ENCODE measurements around the gene RABGAP1.

RABGAP1 gene

DNA sequence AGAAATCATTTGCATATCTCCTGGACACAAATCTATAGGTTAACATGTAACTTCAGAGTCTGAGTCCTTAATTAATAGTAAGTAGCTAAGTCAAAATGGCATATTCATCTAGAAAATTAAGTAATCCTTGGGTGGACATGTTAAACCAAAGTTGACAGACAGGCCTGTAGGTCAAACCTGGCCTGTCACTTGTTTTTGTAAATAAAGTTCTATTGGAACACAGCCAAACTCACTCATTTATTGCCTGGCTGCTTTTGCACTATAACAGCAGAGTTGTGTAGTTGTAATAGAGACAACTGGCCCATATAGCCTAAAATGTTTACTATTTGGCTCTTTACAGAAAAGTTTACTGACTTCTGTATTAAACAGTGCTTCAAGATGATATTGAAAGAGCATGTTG is 68.1 kb downstream of the RABGAP1 start:
- DNase-seq (ENCODE audit: low read depth in 2 of 2), result no peak

DNA sequence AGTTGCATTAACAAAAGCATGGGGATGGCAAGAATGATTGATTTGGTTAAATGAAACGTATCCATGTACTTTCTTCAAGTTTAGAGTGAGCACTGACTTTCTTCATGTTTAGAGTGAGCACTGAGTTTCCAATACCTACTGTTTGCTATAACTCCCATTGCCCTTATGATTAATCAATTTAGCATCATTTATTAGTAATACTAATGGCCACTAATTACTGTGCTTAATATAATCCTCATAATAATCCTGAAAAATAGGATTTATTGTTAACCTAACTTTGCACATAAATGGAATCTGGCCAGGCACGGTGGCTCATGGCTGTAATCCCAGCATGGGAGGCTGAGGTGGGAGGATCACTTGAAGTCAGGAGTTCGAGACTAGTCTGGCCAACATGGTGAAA is 70.6 kb downstream of the RABGAP1 start:
- DNase-seq (ENCODE audit: low read depth in 2 of 2), result no peak

DNA sequence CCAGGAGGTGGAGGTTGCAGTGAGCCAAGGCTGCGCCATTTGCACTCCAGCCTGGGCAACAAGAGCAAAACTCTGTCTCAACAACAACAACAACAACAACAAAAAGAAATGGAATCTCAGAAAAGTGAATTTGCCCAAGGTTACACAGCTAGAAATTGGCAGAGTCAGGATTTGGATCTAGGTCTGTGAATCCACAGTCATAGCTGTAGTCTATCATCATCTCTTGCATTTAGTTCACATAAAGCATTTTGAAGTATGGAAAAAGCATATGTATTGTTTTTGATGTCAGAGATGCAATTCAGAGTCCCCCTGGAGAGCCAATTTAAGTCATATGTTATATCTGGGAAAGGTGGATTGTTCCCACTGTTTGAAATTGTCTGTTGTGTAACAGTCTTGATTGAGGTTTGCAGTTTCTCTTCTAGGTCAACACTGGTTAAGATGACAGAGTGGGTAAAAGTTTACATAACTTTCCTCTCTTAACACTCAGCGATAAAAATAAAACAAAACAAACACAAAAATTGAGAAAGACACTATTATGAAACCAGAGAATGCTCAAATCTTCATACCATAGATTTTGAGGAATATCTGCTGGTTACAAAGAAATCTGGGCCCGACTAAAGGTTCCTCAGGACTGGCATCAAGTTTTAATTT is 71.2 kb downstream of the RABGAP1 start:
- no peak for DNase-seq (ENCODE audit: low read depth in 2 of 2)

DNA sequence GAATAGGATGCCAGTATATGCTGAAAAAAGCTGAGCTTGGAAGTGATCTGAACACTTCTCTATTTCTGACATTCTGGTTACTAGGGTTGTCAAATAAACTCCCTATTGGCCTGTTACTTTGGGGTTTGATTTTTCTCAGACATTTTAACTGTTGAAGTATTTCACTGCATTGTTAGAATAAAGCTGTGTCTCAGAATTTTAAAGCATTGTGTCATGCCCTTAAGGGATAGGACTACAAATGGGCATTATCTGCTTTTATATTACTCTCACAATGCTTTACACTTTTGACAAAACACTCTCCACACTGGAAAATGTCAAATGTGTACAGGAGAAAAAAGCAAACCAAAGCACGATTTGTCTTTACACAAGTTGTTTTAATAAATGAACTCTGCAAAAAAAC is 75.8 kb downstream of the RABGAP1 start:
- DNase-seq (ENCODE audit: low read depth in 2 of 2), result no peak

DNA sequence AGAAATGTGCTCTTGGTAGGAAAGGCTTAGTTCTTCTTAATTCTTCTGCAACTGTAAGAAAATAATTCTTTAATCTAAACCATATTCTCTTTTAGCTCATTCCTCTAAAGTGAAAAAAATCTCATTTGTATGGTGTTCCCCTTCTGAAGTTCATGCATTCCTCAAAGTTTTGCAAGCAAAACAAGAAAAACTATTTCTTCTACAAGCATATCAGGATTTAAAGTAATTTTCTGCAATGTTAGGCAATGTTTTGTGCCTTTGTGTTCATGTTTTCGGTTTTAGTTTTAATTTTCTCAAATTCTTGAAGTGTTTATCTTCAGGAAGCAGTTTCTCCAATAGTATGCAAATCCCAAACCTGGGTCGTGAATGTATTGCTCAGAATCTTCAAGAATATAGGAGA is 80.0 kb downstream of the RABGAP1 start:
- no peak for DNase-seq (ENCODE audit: low read depth in 2 of 2)

DNA sequence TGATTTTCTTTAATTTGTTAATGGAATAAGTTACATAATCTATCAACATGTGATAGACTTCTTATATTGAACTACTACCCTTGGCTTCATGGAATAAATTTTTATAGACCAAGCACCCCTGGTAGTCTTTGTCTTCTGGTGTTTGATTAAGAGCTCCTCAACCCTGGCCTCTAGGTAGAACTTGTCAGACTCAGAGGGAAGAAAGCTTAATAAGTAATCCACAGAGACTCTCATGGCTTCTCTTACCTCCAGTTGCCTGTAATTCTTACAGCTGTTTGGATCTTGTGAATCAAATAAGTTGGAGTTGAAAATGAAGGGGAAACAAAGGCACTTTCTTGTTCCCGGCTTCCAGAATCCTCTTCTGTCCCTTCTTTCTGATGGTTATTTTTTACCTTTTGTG is 85.6 kb downstream of the RABGAP1 start:
- no peak for DNase-seq (ENCODE audit: low read depth in 2 of 2)

DNA sequence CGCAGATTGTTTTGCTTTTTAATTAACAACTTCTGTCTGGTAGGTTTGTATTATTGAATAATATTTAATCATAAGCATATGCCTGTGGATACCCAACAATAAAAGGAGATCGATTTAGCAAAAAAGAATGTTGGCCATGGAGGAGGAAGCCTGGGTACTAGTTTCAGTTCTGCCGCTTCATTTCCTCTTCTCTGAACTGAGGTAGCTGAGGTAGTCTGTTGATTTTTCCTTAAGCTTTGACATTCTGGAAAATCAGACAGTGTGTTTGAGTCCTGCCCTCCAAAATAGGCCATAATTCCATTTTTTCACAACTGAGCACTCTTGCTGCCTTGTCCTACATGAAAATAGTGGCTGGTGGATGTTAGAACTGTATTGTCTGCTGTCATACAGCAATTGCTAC is 86.7 kb downstream of the RABGAP1 start:
- DNase-seq (ENCODE audit: low read depth in 2 of 2), result no peak

DNA sequence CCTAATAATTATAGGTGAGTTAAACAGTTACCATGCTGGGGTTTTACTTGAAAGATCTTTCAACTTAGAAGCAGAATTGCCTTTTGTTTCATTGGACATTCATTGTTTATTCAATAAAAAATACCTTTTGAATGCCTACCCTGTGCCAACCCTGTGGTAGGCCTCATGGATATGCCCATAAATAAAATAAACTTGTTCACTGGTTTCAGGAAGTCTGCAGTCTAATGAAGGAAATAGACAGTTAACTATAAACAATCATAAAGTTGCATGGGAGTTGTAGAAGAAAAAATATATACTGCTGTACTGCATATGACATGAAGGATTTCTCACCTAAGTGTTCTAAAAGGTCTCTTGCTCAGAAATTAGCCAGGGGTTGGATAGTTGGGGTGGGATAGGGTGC is 87.3 kb downstream of the RABGAP1 start:
- DNase-seq (ENCODE audit: low read depth in 2 of 2), result no peak

DNA sequence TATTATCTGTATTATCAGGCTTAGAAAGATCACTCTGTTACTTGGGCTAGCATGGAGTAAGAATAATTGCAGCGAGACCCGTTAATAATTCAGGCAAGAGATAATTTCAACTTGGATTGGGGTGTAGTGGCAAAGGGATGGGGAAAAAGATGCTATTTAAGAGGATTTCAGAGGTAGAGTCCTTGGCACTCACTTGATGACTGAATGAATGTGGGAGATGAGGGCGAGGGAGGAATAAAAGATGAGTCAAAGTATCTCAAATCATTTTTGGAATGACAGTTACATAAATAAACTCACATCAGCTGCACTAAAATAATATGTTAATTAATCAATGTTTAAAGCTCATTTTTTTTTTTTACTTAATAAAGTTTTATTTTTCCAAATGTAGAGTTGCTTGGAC is 88.2 kb downstream of the RABGAP1 start:
- DNase-seq (ENCODE audit: low read depth in 2 of 2), result no peak

DNA sequence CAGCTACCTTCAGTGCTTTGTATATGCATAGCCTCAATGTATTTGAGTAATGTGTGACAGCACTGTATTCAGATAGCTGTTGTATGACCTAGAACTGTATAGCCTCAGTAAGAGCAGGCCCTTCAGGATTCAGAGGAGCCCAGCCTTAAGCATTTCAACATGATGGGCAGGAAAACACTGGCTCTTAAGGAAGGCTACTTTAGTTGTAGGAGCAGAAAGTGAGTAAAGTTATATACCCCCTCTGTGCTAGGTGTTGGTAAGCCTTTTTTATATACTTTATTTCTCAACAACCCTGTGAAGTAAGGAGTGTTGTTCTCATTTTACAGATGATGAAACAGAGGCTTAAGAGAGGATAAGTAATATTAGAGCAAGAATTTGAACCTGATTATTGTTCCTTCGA is 91.1 kb downstream of the RABGAP1 start:
- no peak for DNase-seq (ENCODE audit: low read depth in 2 of 2)

DNA sequence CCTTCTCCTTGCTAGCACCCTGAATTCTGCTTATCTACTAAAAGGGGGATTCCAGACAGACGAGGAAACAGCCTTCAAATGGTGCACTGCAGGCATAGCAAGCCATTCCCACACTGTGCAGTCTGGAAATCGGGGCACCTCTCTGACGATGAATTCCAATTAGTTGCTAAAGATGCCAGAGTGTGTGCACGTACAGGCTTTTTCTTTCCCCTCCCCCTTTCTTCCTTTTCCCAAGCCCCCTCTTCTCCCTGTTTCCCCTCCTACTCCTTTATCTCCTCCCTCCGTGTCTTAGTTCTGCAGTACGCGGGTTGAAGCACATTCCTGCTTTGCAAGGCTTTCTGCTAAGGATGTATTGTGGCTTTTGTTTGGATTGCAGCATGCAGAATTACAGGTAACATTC is 92.5 kb downstream of the RABGAP1 start, which contains the start of gene GPR21:
Gene GPR21, plus strand, starts transcription at position 316 of the 400 bp plus-strand sequence. CDS start 900 bp downstream, outside the sequence.
- no peak for DNase-seq (ENCODE audit: low read depth in 2 of 2)

DNA sequence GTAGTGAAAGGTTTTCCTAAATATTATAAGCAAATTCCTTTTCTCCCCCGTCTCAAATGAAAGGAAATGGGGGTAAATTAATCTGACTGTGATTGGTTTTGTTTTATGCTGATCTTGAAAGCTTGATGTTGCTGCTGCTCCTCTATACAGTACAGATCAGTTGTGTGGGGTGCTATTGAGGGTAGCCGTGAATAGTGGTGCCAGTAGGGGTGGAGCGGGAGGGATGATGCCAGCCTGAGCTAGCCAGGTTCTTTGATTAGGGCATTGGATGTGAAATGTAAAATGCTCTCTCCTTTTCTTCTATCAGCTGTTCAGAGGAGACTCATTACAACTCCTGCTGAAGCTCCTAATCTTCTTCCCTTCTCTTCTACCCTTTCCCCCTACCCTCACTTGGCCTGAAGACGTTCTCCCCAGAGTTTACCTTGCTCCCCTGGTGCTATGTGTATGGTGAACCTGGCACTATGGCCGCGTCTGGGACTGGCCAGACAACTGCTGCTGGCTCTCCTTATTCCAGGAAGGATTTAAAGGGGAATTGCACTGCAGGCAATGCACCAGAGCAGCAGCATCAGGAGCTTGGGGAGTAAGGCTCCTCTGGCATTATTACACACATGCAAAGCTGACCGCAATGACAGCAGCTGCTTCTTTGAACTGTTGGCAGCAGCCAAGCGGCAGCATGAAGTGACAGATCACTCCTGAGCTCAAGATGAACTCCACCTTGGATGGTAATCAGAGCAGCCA is 93.2 kb downstream of the RABGAP1 start:
- DNase-seq (ENCODE audit: low read depth in 2 of 2), result no peak

DNA sequence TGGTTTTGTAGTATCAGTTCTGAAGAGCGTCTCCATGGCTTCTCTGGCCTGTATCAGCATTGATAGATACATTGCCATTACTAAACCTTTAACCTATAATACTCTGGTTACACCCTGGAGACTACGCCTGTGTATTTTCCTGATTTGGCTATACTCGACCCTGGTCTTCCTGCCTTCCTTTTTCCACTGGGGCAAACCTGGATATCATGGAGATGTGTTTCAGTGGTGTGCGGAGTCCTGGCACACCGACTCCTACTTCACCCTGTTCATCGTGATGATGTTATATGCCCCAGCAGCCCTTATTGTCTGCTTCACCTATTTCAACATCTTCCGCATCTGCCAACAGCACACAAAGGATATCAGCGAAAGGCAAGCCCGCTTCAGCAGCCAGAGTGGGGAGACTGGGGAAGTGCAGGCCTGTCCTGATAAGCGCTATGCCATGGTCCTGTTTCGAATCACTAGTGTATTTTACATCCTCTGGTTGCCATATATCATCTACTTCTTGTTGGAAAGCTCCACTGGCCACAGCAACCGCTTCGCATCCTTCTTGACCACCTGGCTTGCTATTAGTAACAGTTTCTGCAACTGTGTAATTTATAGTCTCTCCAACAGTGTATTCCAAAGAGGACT is 94.2 kb downstream of the RABGAP1 start:
- DNase-seq (ENCODE audit: low read depth in 2 of 2), result no peak

DNA sequence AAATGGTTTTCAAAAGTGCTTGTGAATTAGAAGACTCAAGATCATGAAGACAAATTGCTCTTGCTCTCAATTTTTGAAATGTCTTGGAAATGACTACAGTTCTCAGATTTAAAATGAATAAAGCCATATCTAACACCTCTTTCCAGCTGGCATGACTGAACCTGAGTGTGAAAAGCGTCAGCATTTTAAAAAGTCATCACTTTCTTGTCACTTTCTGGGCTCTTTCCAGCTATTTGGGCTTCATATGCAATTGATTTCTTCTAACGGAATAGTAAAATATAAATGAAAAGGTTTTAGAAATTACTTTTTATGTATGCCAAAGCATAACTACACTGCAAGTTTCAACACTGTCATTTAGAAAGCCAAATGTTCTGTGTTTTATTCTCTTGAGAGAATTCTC is 95.0 kb downstream of the RABGAP1 start:
- no peak for DNase-seq (ENCODE audit: low read depth in 2 of 2)

DNA sequence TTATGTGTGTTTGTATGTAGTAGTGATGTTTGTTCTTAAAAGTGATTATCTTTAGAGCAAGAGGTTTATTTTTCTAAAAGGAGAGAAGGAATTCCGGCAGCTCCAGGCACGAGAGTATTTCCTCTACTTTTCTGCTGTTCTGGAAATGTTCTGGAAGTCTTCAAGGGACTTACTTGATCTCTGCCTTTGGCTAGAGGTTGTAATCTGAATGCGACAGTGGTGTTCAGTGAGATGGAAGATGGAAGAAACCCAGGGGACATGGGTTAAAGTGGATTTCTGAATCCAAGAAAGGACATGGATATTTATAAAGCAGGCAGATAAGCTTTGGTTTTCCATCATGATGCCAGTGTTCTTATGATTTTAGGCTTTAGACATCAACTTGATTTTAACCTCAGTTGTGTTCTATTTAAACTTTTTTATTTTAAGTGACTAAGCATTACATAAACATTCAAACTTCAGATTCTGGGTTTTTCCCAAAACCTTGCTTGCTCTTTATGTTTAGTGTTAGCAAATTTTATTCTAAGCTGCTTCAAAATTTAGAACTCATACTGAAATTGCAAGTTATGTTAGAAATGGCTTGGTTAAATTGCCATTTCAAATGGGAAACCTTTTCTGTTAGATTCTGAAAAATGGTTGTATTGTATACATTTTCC is 96.2 kb downstream of the RABGAP1 start:
- DNase-seq (ENCODE audit: low read depth in 2 of 2), result no peak

DNA sequence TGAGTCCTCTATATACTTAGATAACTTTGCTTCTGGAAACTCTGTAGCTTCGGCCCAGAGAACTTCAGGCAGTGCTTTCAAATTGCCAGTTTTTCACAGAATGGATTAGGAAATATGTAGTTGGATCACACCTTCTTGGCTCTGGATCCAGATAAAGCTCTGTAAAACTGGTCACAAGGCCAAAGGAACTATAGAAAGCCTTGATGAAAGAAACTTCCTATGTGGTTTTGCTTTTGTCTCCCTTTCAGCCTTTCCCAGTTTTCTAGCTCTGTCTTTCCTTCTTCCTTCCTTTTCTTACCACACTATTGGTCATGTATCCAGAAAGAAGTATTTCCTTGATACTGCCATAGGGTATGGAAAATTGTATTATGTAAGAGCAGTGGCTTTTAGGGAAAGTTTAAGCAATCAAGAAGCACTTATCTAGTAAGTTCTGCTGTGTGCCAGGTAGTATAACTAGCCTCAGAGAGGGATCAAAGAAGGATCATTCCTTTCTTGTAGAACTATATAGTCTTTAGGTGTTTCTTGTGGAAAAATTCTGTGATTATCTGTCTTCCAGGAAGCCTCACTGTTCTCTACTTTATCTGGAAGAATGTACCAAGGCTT is 98.9 kb downstream of the RABGAP1 start:
- no peak for DNase-seq (ENCODE audit: low read depth in 2 of 2)

DNA sequence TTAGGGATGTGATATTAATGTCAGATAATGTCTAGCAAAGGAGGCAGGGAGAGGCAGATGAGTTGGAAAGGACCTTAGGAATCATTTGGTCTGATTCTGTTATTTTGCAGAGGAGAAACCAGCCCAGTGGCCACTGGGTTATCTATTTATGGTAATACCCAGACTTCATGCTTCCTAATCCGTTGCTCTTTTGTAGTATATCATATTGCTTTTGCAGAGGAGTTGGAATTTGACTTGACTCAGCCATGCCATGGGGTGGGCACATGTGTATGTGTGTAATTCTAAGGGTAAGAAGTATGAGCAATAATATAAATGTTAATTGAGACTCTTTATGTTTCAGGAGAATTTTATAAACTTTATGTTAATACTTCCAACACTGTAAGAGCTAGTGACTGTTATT is 100.0 kb downstream of the RABGAP1 start:
- DNase-seq (ENCODE audit: low read depth in 2 of 2), result no peak

DNA sequence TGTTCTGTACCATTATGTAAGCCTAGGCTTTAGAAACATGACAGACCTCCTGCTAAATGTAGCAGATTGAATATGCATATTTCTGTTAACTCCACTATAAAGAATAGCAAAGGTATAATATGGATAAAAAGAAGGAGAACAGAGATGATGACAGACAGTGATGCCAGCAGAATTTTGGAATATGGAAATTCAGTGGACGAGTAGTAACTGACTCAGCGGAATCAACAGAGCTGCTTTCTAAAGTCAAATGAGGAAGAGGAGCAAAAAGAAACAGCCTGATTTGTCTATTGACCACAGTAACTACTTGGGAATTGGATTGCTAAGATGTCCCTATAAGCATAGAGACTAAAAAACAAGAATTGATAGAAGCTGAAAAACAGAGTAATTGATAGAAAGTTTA is 100.7 kb downstream of the RABGAP1 start:
- no peak for DNase-seq (ENCODE audit: low read depth in 2 of 2)

DNA sequence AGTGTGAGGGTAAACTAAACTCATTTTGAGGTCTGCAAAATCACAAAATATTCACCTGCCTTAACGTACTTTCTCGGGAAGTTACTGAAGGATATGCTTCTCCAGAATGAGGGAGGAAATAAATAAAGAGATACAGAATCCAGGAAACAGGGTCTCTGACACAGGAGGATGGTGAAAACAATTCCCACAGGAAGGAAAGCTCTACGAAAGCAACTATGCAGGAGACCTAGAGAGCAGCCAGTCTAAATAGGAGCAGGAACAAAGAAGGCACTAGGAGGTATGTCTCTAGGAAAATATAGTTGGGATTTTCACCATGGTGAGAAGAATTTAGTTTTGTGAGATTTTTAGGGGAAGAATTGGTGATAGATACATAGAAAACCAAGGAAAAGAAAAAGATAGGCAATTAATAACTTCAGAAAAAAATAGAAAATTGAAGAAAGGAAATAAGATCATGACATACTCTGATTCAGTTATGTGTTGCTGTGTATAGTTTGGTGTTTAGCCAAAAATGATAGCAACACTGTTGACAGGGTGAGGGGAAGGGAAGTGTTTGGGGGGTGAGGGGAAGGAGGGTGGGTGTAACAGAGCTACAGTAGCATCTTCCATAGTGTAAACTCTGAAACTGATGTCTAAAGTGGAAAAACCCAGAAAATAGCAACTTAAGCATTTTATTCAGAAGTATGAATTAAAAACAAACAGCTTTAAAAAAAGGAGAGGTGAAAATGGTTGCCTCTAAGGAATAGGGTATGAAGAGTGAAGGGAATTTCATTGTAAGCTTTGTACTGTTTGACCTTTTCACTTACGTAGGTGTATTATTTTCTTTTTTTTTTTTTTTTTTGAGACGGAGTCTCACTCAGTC is 102.5 kb downstream of the RABGAP1 start:
- DNase-seq (ENCODE audit: low read depth in 2 of 2), result no peak

DNA sequence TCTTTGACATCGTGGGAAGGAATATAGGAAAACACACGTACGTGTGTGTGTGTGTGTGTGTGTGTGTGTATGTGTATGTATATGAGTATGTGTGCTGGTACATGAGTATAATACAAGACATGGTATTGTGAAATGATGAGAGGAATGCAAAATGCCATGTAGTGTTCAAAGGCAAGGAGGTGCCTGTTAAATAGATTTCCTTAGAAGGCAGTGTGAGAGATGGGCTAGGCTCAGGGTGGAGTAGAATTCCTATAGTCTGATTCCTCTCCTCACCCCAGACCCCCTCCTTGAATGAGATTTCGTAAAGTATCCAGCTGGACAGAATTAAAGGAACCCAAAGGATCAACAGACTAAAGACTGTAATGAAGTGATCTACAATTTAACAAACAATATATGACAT is 103.8 kb downstream of the RABGAP1 start:
- DNase-seq (ENCODE audit: low read depth in 2 of 2), result no peak

All from stimulated activated CD8-positive, alpha-beta memory T cell treated with anti-CD3 and anti-CD28 coated beads, Interleukin-2, amount 100 ng/mL, for 1 hour (primary cell).